CD4-positive, alpha-beta T cell (primary cell): ENCODE results near the gene NTN1. TPM values are rescaled to one million over a fixed set of nuclear protein-coding genes. Genes with fewer than 3 reads are reported as not detected.

Source experiments
- ATAC-seq: fragments of 200-7000 bp; cut with Tn5 transposase; one replicate; pipeline ENCODE4 v1.10.0; 2022; ENCODE audit warnings: mild to moderate bottlenecking; ENCODE audit not compliant: poor library complexity
- CTCF ChIA-PET: fragments of 350-600 bp; sonication (Branson Sonifier 250); formaldehyde crosslinking; loops from one replicate; lab custom pipeline; 2021; ENCODE audit warnings: antibody characterized with exemption, inconsistent platforms; lab: Charles Lee
- POLR2A ChIA-PET: fragments of 350-600 bp; sonication (Branson Sonifier 250); formaldehyde crosslinking; loops from one replicate; lab custom pipeline; 2021; ENCODE audit warnings: antibody characterized with exemption, inconsistent platforms; lab: Charles Lee
- DNase-seq, 14 experiments: peaks; one replicate each; pipeline ENCODE4 v3.0.0-alpha.2; 2013 to 2020; ENCODE audit warnings: mixed read lengths in 2 of 14
- H3K27ac ChIP-seq, 2 donors: one replicate each; pipeline versions ENCODE4 v1.5.1 to v1.7.0; 2013; ENCODE audit warnings: low read length in 2 of 2, low read depth in 1 of 2, mild to moderate bottlenecking in 1 of 2
- H3K27me3 ChIP-seq, 2 experiments: 1 replicate in 1 of 2; 2 replicates in 1 of 2; pipeline versions ENCODE4 v1.6.1 to v1.7.0; 2013; ENCODE audit warnings: low read length in 2 of 2, control low read depth in 1 of 2, mild to moderate bottlenecking in 1 of 2, moderate library complexity in 1 of 2; ENCODE audit not compliant: insufficient read depth in 2 of 2, control insufficient read depth in 1 of 2
- H3K36me3 ChIP-seq: one replicate; pipeline ENCODE4 v1.6.1; 2013; ENCODE audit warnings: low read length, control low read depth; ENCODE audit not compliant: insufficient read depth
- H3K4me1 ChIP-seq: one replicate; pipeline ENCODE4 v1.6.1; 2013; ENCODE audit warnings: low read length, control low read depth; ENCODE audit not compliant: insufficient read depth
- H3K4me3 ChIP-seq: one replicate; pipeline ENCODE4 v1.5.1; 2013; ENCODE audit warnings: mild to moderate bottlenecking, low read length, moderate library complexity
- H3K9me3 ChIP-seq, 2 experiments: 1 replicate in 1 of 2; 2 replicates in 1 of 2; pipeline versions ENCODE4 v1.6.1 to v1.7.0; 2013; ENCODE audit warnings: low read length in 2 of 2, mild to moderate bottlenecking in 2 of 2, control low read depth in 1 of 2, moderate library complexity in 1 of 2; ENCODE audit not compliant: control insufficient read depth in 1 of 2, insufficient read depth in 1 of 2
- H3K27ac Mint-ChIP-seq: one replicate; pipeline ENCODE4 v1.8.0; 2020; ENCODE audit warnings: mixed read lengths
- H3K27me3 Mint-ChIP-seq: one replicate; pipeline ENCODE4 v1.8.0; 2021; ENCODE audit warnings: mixed read lengths
- H3K36me3 Mint-ChIP-seq: one replicate; pipeline ENCODE4 v1.8.0; 2021; ENCODE audit warnings: low read depth, mixed read lengths
- H3K4me1 Mint-ChIP-seq: one replicate; pipeline ENCODE4 v1.8.0; 2021; ENCODE audit warnings: low read depth, mixed read lengths
- H3K4me3 Mint-ChIP-seq: one replicate; pipeline ENCODE4 v1.8.0; 2020; ENCODE audit warnings: mild to moderate bottlenecking, mixed read lengths
- H3K9me3 Mint-ChIP-seq: one replicate; pipeline ENCODE4 v1.8.0; 2020; ENCODE audit warnings: mixed read lengths
- CTCF ChIP-seq: fragments of 200-600 bp; IDR thresholded peaks from one replicate; pipeline ENCODE4 v1.8.0; 2022; ENCODE audit warnings: antibody characterized with exemption, mild to moderate bottlenecking
- intact Hi-C, 2 experiments: fragments of 100-400 bp; cut with DNase I in 1 of 2; cut with micrococcal nuclease in 1 of 2; formaldehyde crosslinking; loops; one replicate each; pipeline versions ENCODE4 v1.15.1 to v1.9.0; 2023 to 2025; cut with DNase I, micrococcal nuclease
- total RNA-seq, 174 experiments: library from RNA in 2 of 174; stranded (reverse) in 2 of 174; gene quantifications; one replicate each; pipeline ENCODE4 v1.2.3 and lab custom pipeline; 2021 to 2026

Gene NTN1
- total RNA-seq, 2 experiments from 2014 or later, result 0.08 to 0.14 TPM

DNA sequence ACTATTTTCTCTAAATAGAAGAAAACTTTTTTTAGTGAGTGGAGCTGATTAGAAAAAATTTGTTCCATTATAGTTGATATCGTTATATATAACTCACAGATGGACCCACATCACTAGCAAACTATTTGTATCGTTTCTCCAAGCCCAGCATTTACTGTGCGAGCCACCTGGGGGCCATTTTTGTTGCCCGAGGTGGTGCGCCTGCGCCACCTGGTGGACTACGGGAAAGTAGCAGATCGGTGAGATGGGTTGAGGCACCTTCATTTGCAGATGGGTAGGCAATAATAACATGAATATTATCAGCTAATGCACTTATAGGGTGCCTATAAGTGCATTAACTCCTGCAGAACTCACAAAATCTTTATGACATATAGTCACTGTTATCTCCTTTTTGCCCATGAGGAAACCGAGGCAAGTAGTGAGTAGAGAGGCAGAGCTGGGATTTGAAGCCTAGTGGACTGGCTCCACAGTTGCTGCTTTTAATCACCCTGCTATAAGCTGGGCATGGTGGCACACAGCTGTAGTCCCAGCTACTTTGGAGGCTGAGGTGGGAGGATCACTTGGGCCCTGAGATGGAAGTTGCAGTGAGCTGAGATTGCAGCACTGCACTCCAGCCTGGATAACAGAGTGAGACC lies 23.2 kb upstream of the NTN1 start:
- CTCF ChIA-PET, result interaction anchor here (0.7 to 2.4 kb wide), 22 partner anchors 10 to 925 kb away, joined by 3 to 16 read pairs (median 5); partner anchors contain the start of genes PIK3R5 and PIK3R6
- Histone ChIP-seq H3K27ac (no peak overlapping the region), H3K27me3 (peaks cover 18 to 21% of the 10 kb centered on the region in 2 experiments), H3K4me1 (peaks cover 13% of the 10 kb centered on the region), H3K4me3 (no peak overlapping the region), H3K36me3 (no peaks in the 10 kb centered on the region), H3K9me3 (peaks cover 0 to 8% of the 10 kb centered on the region in 2 experiments)
- intact Hi-C loops, result loop anchor here (1.0 to 10.0 kb wide), 10 partner anchors 99 to 936 kb away; partner anchors contain the start of genes RPL26 (in 1 of the 2) and SPDYE4 (in 1 of the 2)
- Mint-ChIP-seq H3K36me3 (no peaks in the 10 kb centered on the region), H3K4me3 (no peak overlapping the region), H3K9me3 (no peaks in the 10 kb centered on the region), H3K27me3 (peaks cover 39% of the 10 kb centered on the region), H3K4me1 (peaks cover 13% of the 10 kb centered on the region), H3K27ac (no peak overlapping the region)
- POLR2A ChIA-PET, result interaction anchor here (0.9 kb wide), 1 partner anchor 99 kb away, joined by 3 read pairs; no protein-coding TSS in a partner anchor
- DNase-seq (peak; percentile 64 to 90 (median 76)), ATAC-seq (peak; percentile 91)
- peak; percentile 98 for TF ChIP-seq CTCF

DNA sequence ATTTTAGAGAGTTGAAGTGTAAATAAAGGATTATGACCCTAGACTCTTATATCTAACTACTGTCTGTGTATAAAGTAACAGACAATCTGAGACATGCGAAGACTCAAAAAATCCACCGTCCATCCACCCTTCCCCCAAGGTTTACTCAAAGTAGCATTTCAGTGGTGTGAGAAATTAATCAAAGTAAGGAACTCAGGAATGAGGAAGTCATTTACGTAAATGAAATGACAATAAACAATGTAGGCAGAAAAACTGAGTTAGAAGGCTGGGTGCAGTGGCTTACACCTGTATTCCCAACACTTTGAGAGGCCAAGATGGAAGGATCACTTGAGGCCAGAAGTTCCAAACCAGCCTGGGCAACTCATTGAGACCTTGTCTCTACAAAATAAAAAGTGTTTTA lies 19.8 kb upstream of the NTN1 start:
- intact Hi-C loops, result loop anchor here in 1 of 2 experiments (5.0 kb wide), 1 partner anchor 526 kb away; no protein-coding TSS in a partner anchor
- peaks cover 65% of the 10 kb centered on the region for H3K27me3 Mint-ChIP-seq

GRCh38 chr17:9002227-9002605 lies 19.1 kb upstream of the NTN1 start:
- ChIA-PET POLR2A (no interaction called here), CTCF (interaction anchor here (0.6 to 1.5 kb wide), 3 partner anchors 36 to 107 kb away, joined by 3 to 6 read pairs (median 4); partner anchors contain the start of gene PIK3R5)
- H3K9me3 ChIP-seq, result peaks cover 0 to 29% of the 10 kb centered on the region in 2 experiments
- H3K27me3 ChIP-seq, result peaks cover 41 to 59% of the 10 kb centered on the region in 2 experiments
- no peak for TF ChIP-seq CTCF
- H3K36me3 ChIP-seq, result no peaks in the 10 kb centered on the region
- no peak overlapping the region for H3K4me3 ChIP-seq
- ATAC-seq, result no peak
- peak in 2 of 14 experiments; percentile 36 to 43 for DNase-seq
- peaks cover 71% of the 10 kb centered on the region for H3K27me3 Mint-ChIP-seq
- no peaks in the 10 kb centered on the region for H3K36me3 Mint-ChIP-seq
- H3K4me1 Mint-ChIP-seq, result peaks cover 18% of the 10 kb centered on the region
- H3K4me1 ChIP-seq, result peaks cover 25% of the 10 kb centered on the region
- intact Hi-C loops, result loop anchor here in 1 of 2 experiments (5.0 kb wide), 1 partner anchor 525 kb away; no protein-coding TSS in a partner anchor
- no peak overlapping the region for H3K27ac Mint-ChIP-seq
- H3K27ac ChIP-seq, result no peak overlapping the region
- H3K4me3 Mint-ChIP-seq, result peak overlapping the region; percentile 54
- no peaks in the 10 kb centered on the region for H3K9me3 Mint-ChIP-seq

More for the DNA sequence above, 19.8 kb upstream of the NTN1 start:
- Mint-ChIP-seq H3K4me3 (peak overlapping the region; percentile 48), H3K9me3 (no peaks in the 10 kb centered on the region), H3K36me3 (no peaks in the 10 kb centered on the region), H3K4me1 (peaks cover 18% of the 10 kb centered on the region), H3K27ac (no peak overlapping the region)
- no peak for ATAC-seq
- Histone ChIP-seq H3K36me3 (no peaks in the 10 kb centered on the region), H3K27me3 (peaks cover 41 to 53% of the 10 kb centered on the region in 2 experiments), H3K4me3 (no peak overlapping the region), H3K27ac (no peak overlapping the region), H3K9me3 (peaks cover 0 to 29% of the 10 kb centered on the region in 2 experiments), H3K4me1 (peaks cover 25% of the 10 kb centered on the region)
- CTCF ChIA-PET, result no interaction called here
- TF ChIP-seq CTCF, result no peak
- DNase-seq, result no peak
- POLR2A ChIA-PET, result no interaction called here
